Endodermal cell (in vitro differentiated cells): ENCODE results near the gene ARID5B. TPM values are rescaled to one million over a fixed set of nuclear protein-coding genes. Genes with fewer than 3 reads are reported as not detected.

Source experiments
- DNase-seq: peaks from one replicate; pipeline ENCODE4 v3.0.0-alpha.2; 2017
- H3K27ac ChIP-seq: 2 replicates; pipeline ENCODE4 v1.5.1; 2013; ENCODE audit warnings: mild to moderate bottlenecking, low read depth, low read length, moderate library complexity
- H3K27me3 ChIP-seq: 2 replicates; pipeline ENCODE4 v1.6.1; 2013; ENCODE audit warnings: mild to moderate bottlenecking, low read length, moderate library complexity; ENCODE audit not compliant: insufficient read depth, control insufficient read depth, poor library complexity, severe bottlenecking
- H3K36me3 ChIP-seq: 2 replicates; pipeline ENCODE4 v1.7.0; 2013; ENCODE audit warnings: mild to moderate bottlenecking, low read length, moderate library complexity; ENCODE audit not compliant: control insufficient read depth, insufficient read depth
- H3K4me1 ChIP-seq: one replicate; pipeline ENCODE4 v1.7.0; 2013; ENCODE audit warnings: low read length; ENCODE audit not compliant: control insufficient read depth, insufficient read depth
- H3K4me3 ChIP-seq: 2 replicates; pipeline ENCODE4 v1.5.1; 2013; ENCODE audit warnings: mild to moderate bottlenecking, low read length, moderate library complexity
- H3K9ac ChIP-seq: 2 replicates; pipeline ENCODE4 v1.6.1; 2013; ENCODE audit warnings: mild to moderate bottlenecking, low read length, moderate library complexity; ENCODE audit not compliant: poor library complexity, severe bottlenecking; ENCODE audit errors: extremely low read depth
- H3K9me3 ChIP-seq: 2 replicates; pipeline ENCODE4 v1.6.1; 2013; ENCODE audit warnings: mild to moderate bottlenecking, low read length, moderate library complexity; ENCODE audit not compliant: control insufficient read depth
- H3K27ac Mint-ChIP-seq: 2 replicates; pipeline ENCODE4 v1.8.0; 2020; ENCODE audit warnings: mixed read lengths
- H3K27me3 Mint-ChIP-seq: 2 replicates; pipeline ENCODE4 v1.8.0; 2021; ENCODE audit warnings: mild to moderate bottlenecking, mixed read lengths; ENCODE audit not compliant: insufficient read depth
- H3K36me3 Mint-ChIP-seq: 2 replicates; pipeline ENCODE4 v1.8.0; 2020; ENCODE audit warnings: low read depth, mixed read lengths
- H3K4me1 Mint-ChIP-seq: 2 replicates; pipeline ENCODE4 v1.8.0; 2020; ENCODE audit warnings: mixed read lengths
- H3K4me3 Mint-ChIP-seq: 2 replicates; pipeline ENCODE4 v1.8.0; 2020; ENCODE audit warnings: mild to moderate bottlenecking, moderate library complexity, mixed read lengths
- H3K9me3 Mint-ChIP-seq: 2 replicates; pipeline ENCODE4 v1.8.0; 2020; ENCODE audit warnings: mild to moderate bottlenecking, mixed read lengths
- CTCF ChIP-seq: fragments of 200-600 bp; sonication (generic); conservative IDR thresholded peaks from 2 replicates; pipeline ENCODE4 v1.5.0; 2021; ENCODE audit warnings: antibody characterized with exemption, mild to moderate bottlenecking
- WGBS, 2 experiments: methylation state at CpG; one replicate each; pipeline versions ENCODE4 v1.1.5 to v1.1.7; 2013; ENCODE audit warnings: missing lambda C conversion rate in 2 of 2, mixed read lengths in 1 of 2; ENCODE audit not compliant: insufficient coverage in 1 of 2, insufficient read length in 1 of 2; 5-methylcytosine and 5-hydroxymethylcytosine counted together
- total RNA-seq, 2 donors: library from RNA; stranded (reverse); fragmentation: NEBNext Ultra II Directional in 1 of 2; extraction: Animal tissue kit (Norgen Biotek cat#: 25700) in 1 of 2; gene quantifications; 2 replicates in 1 of 2; 3 replicates in 1 of 2; pipeline ENCODE4 v1.2.1, GENCODE V29; 2021

ARID5B gene
- total RNA-seq, 2 donors from 2014 or later, result 1.2 to 1.8 TPM

- Histone ChIP-seq H3K27me3 (no peaks in the 10 kb centered on the region), H3K4me1 (no peaks in the 10 kb centered on the region), H3K9me3 (no peaks in the 10 kb centered on the region), H3K36me3 (no peaks in the 10 kb centered on the region), H3K27ac (no peak overlapping the region), H3K9ac (no peak overlapping the region), H3K4me3 (no peak overlapping the region)
- H3K27me3 Mint-ChIP-seq, result no peaks in the 10 kb centered on the region
- DNase-seq, result no peak
- H3K27ac Mint-ChIP-seq, result no peak overlapping the region
- no peak overlapping the region for H3K4me3 Mint-ChIP-seq
- 96 to 100% methylated on average over 4 to 6 of the region's 6 CpGs for WGBS, 2 experiments
- no peaks in the 10 kb centered on the region for H3K9me3 Mint-ChIP-seq
- no peaks in the 10 kb centered on the region for H3K36me3 Mint-ChIP-seq
- no peaks in the 10 kb centered on the region for H3K4me1 Mint-ChIP-seq
- no peak for TF ChIP-seq CTCF
Measured at GRCh38 chr10:62116896-62117295, 215.4 kb downstream of the ARID5B start.

GRCh38 chr10:62121187-62121530 is 219.7 kb downstream of the ARID5B start:
- WGBS, 2 experiments, result 86% methylated on average over 1 of the region's 1 CpG; no CpG with 5 or more reads in 1 of the 2 experiments
- no peaks in the 10 kb centered on the region for H3K27me3 Mint-ChIP-seq
- no peak overlapping the region for H3K4me3 Mint-ChIP-seq
- no peak overlapping the region for H3K27ac Mint-ChIP-seq
- no peaks in the 10 kb centered on the region for H3K36me3 ChIP-seq
- no peaks in the 10 kb centered on the region for H3K27me3 ChIP-seq
- H3K4me1 ChIP-seq, result no peaks in the 10 kb centered on the region
- no peaks in the 10 kb centered on the region for H3K4me1 Mint-ChIP-seq
- no peak overlapping the region for H3K9ac ChIP-seq
- no peaks in the 10 kb centered on the region for H3K36me3 Mint-ChIP-seq
- H3K9me3 ChIP-seq, result no peaks in the 10 kb centered on the region
- no peaks in the 10 kb centered on the region for H3K9me3 Mint-ChIP-seq
- H3K4me3 ChIP-seq, result no peak overlapping the region
- H3K27ac ChIP-seq, result no peak overlapping the region
- no peak for TF ChIP-seq CTCF
- DNase-seq, result no peak

- H3K27me3 Mint-ChIP-seq, result no peaks in the 10 kb centered on the region
- no peak overlapping the region for H3K4me3 Mint-ChIP-seq
- no peaks in the 10 kb centered on the region for H3K4me1 ChIP-seq
- H3K27ac Mint-ChIP-seq, result no peak overlapping the region
- H3K9me3 ChIP-seq, result no peaks in the 10 kb centered on the region
- H3K36me3 ChIP-seq, result no peaks in the 10 kb centered on the region
- no peaks in the 10 kb centered on the region for H3K36me3 Mint-ChIP-seq
- H3K9me3 Mint-ChIP-seq, result peaks cover 11% of the 10 kb centered on the region
- H3K27ac ChIP-seq, result no peak overlapping the region
- no peaks in the 10 kb centered on the region for H3K27me3 ChIP-seq
- WGBS, 2 experiments, result 89 to 100% methylated on average over 1 to 2 of the region's 2 CpGs
- DNase-seq, result no peak
- H3K4me3 ChIP-seq, result no peak overlapping the region
- H3K4me1 Mint-ChIP-seq, result no peaks in the 10 kb centered on the region
- H3K9ac ChIP-seq, result no peak overlapping the region
- no peak for TF ChIP-seq CTCF
Measured at GRCh38 chr10:62127975-62128374, 226.5 kb downstream of the ARID5B start.
